HG03196 (cell line): ENCODE data around the gene APOBEC4.

Source experiments
- ATAC-seq: cut with Tn5 transposase; IDR thresholded peaks from one replicate; pipeline ENCODE4 v1.9.1; 2021; ENCODE audit not compliant: unreplicated experiment

APOBEC4 gene

DNA sequence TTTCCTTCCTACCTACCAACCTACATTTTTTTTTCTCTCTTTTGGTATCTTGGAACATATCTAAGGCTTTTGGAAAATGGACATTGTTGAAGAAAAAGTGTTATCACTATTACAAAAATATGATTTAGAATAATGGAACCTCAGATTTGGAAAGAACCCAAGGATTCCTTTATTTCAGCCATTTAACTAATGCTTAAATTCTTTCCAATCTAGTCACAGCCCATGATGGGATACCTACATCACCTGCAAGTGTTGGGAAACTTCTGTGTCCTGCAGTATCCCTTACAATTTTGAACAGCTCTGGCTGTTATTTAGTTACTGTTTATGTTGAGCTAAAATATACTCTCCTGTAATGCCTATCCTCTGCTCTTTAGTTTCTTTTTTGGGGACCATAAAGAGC, 22.3 kb upstream of the APOBEC4 start:
- ATAC-seq: no peak

DNA sequence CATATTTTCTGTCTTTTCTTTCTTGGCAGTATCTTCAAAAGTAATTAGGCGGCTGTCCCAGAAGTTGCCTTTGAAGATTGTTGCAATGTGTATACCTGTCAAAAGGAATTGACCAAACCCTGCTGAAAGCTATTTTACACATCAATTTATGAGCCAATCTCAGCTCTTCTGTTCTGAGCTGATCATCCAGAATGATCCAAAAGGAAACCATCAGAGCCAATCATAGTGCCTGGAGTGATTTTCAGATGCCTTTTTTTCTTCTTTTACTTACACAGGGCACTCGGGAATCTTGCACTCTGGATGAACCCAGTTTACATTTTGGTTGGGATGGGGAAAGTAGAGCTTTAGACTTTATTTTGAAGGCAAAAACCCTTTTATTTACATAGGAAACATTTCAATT, 21.8 kb upstream of the APOBEC4 start:
- ATAC-seq: no peak

DNA sequence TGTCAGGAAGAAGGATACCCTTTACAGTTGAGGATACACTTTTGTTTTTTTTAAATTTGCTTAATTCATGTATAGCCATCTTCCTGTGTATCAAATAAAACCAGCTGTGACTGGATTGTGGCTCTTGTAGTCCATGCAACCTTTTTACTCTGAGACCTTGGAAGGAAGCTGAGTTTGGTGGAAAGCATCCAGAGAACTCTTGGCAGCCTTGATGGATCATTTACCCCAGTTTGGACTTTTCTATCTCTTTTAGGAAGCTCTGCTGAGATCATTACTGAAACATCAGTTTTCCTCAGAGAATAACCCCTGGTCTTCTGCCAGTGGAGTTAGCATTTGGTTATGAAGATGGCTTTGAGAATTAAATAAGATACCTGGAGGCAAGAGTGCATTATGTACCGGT, 21.2 kb upstream of the APOBEC4 start:
- no peak for ATAC-seq

DNA sequence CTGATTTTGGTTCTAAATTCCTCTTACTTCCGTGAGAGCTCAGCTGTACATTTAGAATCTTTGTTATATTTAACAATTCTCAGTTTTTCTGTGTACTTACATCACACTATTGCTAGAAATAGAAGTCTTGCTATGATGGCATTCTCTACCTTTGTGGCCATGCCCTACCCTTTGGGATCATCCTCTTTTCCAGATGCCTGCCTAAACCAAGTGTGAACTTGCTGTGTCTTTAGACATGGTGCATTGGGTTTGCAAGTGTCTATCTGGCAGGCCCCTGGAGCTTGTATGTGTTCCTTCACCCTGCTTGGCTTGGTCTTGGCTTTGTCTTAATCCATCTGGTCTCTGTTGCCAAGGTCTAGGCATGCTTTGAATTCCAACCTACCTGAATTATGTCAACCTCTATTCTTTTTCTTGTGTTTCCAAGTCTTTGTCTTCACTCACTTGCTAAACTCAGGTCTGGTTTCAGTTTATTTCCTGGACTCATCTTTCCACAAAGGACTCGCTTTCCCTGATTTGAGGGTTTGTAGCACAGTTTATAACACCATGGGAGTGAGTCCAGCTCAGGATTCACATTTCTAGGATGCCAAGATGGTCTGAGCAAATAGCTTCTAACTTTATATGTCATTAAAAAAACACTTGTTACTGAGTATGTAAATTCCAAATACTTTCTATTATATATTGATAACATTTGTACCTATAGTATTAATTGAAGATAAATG, 20.6 kb upstream of the APOBEC4 start:
- no peak for ATAC-seq

DNA sequence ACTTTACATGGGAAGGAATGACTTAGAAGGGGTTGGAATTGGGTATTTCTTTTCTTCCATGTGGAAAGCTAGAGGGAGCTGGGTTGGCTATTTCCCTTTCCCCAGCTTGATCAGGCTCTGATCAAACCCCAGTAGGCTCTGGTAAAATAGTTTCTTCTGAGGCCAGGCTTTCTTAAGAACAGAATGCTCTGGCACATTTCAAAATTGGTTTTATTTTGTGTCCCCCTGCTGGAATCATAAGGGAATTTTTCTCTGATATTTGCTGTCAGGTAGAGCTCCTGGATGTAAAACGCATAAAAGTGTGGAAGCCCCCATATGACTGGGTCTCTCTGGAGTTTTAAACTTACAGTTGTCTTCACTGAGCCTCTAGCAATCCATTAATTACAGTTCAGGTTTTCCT, 17.1 kb upstream of the APOBEC4 start:
- ATAC-seq: no peak

DNA sequence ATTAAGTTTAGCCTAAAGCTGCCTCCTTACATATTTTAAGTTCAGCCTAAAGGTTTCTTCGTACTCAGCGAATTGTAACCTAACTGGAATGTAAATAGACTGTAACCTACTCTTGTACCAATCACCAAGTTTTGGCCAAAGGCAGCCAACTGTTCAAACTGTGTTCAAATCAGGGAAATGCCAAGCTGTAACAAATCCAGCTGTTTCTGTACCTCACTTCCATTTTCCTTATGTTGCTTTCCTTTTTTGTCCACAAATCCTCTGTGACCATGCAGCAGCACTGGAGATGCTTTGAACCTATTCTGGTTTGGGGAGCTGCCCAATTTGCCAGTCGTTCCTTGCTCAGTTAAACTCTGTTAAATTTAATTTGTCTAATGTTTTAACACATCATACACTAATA, 3.2 kb upstream of the APOBEC4 start:
- no peak for ATAC-seq

DNA sequence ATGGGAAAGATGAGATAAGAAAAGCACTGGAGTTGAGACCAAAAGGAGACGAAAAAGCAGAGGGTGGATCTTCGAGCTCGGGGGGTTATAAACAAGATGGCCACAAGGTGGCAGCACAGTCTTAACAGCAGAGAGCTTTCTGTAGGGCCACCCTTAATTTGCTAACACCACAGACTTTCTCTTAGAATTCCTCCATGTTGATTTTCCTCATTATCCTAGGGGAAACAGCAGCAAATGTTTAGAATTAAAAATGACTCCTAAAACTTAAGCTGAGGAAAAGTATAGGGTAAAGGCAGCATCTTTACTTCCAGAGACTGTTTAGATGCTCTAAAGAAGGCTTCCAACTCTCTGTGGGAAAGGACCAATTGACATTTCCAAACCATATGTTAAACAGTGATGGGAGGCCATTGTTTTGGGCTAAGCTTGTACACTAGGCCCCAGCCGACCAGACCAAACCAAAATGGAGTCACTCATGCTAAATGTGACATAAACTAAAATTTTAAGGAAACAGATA, 2.5 kb upstream of the APOBEC4 start:
- ATAC-seq: peak; percentile 73

DNA sequence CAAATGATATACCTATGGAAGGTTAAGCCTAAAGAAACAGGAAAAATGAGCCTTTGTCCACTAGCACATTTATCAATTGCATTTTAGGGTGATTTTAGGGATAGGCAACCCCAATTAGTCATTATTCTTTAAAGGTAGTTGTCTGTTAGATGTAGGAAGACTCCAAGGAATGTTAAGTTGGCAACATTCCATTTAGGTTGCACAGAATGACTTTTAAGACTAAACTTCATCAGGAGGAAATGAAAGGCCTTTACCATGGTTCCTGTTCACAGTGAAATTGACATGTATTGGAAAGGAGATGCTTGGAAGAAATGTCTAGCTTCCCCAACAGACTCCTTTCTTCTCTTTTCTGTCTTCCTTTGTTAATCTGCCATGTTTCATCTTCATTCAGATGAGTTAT, 1.6 kb upstream of the APOBEC4 start:
- no peak for ATAC-seq

DNA sequence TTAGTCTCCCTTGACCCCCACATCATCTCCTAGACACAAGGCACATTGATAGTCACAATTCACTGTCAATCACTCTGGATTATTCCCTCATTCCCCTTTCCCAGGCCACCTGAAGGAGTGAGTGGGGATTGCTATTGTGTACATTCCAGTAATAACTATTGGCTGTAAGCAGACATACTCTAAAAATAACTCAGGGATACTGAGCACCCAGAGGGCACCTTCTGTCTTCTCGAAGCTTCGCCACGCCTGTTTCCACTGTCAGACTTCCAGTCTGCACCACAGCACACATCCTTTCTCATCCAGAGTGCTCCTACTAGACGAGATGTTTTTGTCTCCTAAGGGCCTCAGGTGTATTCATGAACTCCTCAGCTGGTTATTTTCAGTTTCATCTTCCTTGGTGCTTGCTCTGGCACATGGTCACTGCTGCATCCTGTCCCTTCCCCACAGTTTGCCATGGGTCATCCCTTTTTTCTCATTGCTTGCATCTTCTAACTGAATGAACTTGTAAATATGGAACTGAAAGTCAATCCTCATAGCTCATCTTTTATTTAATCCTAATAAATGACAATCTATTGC, 848 bp upstream of the APOBEC4 start:
- ATAC-seq: no peak

DNA sequence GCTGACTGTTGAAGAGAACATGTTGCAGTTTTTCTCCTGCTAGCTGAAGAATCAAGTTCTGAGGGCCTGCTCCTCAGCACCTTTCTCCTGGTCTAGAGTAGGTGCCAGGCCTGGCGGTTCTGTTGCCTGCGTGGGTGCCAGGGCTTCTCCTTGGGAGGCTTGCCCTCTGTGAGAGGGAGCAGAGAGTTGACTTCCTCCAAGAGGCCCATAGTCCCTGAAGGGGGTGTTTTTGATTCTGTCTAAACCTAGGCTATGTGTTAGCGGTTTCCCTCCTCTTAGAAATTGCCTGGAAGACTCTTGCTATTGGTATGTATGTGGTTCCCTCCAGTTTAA, 312 bp upstream of the APOBEC4 start:
- no peak for ATAC-seq

DNA sequence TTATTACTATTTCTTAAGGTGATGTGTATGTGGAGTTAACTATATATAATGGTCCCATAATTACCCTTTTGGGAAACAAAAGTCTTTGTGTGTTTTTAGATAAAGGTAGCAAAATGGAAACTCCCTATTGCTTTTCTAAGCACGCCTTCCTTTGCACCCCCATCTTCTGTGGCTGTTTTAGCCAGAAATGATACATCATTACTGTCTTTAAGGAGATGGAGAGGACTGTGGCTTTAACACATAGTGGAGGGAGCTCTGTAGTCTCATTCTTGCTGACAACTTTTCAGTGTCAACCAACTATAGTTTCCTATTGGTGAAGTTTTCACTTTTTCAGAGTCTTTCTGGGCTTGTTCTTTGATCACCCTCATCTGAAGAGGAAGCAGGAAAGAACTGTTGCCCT, 1.0 kb downstream of the APOBEC4 start:
- no peak for ATAC-seq

DNA sequence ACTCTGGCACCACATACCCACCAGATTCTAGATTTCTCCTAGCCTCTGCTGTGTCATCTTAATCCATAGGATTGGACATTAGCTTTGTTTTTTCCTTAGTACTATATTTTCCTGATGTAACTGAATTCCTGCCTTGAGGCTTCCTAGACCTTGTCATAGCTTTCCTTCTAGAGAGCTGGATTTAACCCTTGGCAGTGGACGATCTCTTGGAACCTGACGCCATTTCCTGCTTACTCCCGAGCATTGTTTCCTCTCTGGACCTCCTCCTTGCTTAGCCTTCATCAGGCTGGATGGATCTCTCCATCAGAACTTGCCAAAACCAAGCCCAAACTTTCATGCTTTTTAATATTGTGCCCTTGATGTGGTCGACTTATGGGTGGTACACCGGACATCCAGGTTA, 1.5 kb downstream of the APOBEC4 start:
- ATAC-seq: no peak

DNA sequence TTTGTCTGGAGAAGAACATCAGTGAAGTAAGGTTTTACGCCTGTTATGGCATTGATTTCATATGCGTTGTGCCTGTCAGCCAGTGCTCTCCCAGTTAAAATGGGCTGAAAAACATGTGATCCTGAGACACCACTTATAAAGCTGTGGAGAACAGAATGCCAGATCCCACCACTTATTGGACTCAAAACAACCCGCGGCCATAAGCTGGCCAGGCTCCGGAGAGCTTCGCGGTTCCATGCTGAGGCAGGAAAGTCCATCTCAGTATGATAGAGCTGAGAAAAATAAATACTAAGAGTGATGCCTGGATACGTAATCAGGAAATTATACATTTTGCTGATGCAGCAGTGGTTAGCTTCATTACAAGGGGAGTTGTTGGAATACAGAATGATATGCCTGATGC, 5.1 kb downstream of the APOBEC4 start:
- ATAC-seq: no peak

DNA sequence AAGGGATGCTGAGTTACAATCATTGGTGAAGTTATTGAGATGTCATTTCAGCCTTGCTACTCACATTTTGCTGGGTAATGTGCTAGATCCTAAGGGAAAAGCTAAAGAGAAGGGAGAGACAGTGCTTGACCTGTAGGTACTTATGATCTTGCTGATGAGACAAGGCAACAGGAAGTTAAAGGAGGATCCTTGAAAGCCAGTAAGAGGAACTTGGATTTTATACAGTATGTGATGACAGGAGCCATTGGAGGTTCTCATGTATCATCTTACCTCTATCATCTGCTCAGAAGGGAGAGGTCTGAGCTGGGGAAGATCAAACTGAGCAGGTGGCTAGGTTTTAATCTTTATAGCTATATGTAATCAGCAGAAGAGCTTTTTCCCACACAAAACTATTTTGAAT, 6.3 kb downstream of the APOBEC4 start:
- ATAC-seq: no peak

DNA sequence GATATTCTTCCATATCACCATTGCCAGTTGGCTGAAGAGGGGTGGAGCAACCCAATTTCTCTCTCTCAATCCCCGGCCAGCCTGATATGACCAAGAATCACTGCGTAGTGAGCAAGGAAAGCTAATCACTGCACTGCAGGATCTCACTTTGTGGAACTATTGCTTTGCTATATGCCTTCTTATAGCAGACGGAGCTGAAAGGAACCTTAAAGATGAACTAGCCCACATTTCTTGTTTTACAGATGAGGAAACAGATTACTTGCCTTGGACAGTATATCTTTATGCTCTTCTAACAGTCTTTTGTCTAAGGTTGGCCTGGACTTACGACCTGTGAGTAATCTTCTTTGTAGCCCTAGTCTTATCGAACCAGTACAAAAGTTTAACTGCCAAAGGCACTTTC, 7.6 kb downstream of the APOBEC4 start:
- ATAC-seq: no peak

DNA sequence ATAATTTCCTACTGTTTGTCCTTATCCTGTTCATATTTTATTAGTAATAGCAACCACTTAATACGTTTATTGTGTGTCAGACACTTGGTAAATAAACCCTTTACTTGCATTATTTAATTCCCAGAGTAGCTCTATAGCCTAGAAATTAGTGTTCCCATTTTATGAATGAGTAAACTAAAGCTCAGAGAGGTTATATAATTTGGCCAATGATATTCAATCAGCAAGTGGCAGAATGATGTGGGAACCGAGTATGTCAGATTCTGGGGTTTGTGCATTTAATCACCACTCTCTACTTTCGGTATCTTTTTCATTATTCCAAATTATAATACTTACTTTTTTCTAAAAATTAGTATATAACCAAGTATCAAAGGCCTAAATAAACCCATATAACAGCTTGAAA, 10.9 kb downstream of the APOBEC4 start:
- no peak for ATAC-seq

DNA sequence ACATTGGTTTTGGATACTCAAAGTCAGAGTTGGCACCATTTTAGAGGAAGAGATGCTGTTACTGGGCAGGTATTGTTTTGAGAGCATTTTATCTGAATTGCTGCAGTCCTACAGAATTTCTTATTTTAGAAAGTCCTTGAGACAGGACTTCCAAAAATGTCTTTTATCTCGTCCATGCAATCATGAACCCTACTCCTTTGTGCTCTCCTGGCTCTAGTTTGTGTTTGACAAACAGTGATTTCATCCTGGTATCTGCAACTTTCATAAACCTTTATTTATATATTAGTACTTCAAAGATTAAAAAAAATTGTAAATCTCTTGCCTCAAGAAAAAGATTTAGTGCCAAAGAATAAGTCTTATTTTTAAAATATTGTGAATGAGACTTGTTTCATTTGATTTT, 12.9 kb downstream of the APOBEC4 start:
- ATAC-seq: no peak

DNA sequence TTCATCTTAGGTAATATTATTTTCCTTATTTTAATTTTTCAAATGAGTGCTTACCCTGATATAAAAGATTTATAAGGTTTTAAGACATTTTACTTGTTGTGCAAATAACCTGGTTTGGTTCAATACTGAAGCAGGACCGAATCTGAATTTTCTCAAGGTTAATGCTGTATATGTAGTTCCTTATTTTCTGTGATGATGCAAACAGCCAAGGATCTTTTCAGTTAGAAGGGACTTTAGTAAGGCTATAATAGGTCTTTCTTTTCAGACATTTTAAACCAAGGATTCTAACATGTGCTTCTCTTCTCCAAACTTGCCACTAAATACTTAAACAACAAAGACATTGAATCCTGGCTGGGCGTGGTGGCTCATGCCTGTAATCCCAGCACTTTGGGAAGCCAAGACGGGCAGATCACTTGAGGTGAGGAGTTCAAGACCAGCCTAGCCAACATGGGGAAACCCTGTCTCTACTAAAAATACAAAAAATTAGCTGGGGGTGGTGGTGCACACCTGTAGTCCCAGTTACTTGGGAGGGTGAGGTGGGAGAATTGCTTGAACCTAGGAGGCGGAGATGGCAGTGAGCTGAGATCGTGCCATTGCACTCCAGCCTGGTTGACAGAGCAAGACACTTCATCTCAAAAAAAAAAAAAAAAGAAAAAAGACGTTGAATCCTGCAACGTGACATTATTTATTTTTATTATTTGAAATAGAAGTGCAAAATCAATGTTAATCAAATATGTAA, 14.3 kb downstream of the APOBEC4 start:
- ATAC-seq: no peak

DNA sequence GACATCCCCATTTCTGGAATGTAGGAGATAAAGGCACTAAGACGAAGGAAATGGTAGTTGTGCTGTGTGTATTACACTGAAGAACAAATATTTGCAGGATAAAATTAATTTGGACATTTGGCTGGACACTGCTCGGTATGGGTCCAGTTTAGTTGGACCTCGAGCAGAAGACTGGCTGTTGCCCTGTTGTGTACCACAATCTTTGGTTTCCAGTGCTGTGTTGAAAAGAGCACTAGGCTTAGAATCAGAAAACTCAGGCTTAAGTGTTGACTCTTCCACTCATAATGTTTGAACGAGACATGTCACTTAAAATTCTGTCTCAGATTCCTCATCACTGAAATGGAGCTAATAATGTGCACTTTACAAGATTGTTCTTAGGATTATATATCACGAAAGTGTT, 16.3 kb downstream of the APOBEC4 start:
- no peak for ATAC-seq

DNA sequence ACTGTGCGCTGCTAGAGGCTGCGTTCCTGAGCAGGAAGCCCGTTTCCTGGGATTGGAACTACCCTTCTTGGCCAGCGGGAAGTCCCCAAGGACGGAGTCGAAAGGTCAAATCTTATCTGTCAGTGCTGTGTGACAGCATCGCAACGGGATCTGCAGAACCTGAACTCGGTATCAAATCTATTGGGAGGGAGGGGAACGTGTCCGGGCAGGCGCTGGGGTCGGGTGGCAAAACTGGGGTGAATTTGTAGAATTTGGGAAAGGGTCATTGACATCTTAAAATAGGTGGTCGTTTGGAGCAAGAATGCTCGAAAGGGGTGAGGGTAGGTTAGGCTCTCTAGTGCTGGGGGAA, 16.8 kb downstream of the APOBEC4 start:
- ATAC-seq: no peak

DNA sequence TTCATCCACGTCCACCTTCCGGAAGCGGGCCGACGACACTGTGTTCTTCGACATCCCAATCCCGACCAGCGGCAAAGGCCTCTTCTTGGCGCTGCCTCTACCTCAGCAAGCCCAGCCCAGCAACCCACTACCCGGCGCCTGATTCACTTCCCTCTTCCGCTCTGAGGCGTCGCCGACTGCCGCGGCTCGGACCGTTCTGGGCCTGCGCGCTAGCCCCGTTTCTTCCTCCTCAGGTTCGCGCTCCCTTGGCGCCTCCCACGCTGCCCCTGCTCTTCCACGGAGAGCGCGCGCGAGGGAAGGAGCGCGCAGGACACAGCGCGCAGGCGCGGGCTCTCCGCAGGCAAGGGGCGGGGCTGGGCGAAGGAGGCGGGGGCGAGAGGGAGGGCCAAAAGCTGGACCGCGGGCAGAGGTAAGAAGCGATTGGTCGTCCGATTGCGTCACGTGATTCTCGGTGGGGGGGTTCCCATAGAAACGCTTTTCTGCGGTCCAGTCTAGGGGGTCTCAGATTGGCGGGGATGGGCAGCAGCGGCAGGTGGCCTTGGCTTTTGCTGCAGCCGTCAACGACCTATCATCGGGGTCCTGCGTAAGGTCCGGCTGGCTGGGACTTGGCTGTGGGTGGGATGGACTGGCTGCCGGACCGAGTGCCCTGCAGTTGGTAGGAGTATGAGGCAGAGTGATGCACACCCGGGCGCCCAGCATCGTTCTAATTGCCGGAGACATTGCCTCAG, 17.3 kb downstream of the APOBEC4 start, which contains the start of gene ARPC5:
TSS of gene ARPC5 (minus strand) at position 178 of the 728 bp plus-strand sequence. CDS start at position 54, 124 bp downstream.
- ATAC-seq: peak; percentile 91
